Panc1 (cell line): ENCODE data around the gene ZFP3. TPM values are rescaled to one million over a fixed set of nuclear protein-coding genes. Genes with fewer than 3 reads are reported as not detected.
"Not testable (repeated sequence)": the region's sequence is repeated elsewhere in the genome, so short reads cannot be mapped to it uniquely, and the experiment has no call there.

Experiments
- ATAC-seq: fragments of 200-7000 bp; cut with Tn5 transposase; 2 replicates; pipeline ENCODE4 v1.9.1; 2020; ENCODE audit warnings: mild to moderate bottlenecking, moderate library complexity
- BruUV-seq: library from RNA; stranded (reverse); fragments of 400-500 nt; replicated peaks from 2 replicates; lab custom pipeline; 2021; lab: Mats Ljungman, UMichigan
- CTCF ChIA-PET: fragments of 300-600 bp; sonication (Branson Sonifier 250); formaldehyde crosslinking; loops from one replicate; lab custom pipeline; 2022; ENCODE audit warnings: antibody characterized with exemption; lab: Charles Lee
- POLR2A ChIA-PET: fragments of 300-600 bp; sonication (Branson Sonifier 250); formaldehyde crosslinking; loops from one replicate; lab custom pipeline; 2022; ENCODE audit warnings: antibody characterized with exemption; lab: Charles Lee
- DNase-seq: peaks from one replicate; pipeline ENCODE4 v3.0.0-alpha.2; 2010; ENCODE audit warnings: low read depth, low spot score
- H3K27ac ChIP-seq: 2 replicates; pipeline ENCODE4 v1.5.1; 2011; ENCODE audit warnings: mild to moderate bottlenecking, low read length, inconsistent platforms
- H3K27me3 ChIP-seq: fragments of 200-500 bp; sonication (Bioruptor generic); 2 replicates; pipeline ENCODE4 v1.6.0; 2014; ENCODE audit warnings: low read length, inconsistent platforms; ENCODE audit not compliant: control insufficient read depth, insufficient read depth
- H3K36me3 ChIP-seq: fragments of 200-500 bp; sonication (Bioruptor generic); 2 replicates; pipeline ENCODE4 v1.5.1; 2014; ENCODE audit warnings: inconsistent platforms, mild to moderate bottlenecking, low read length, moderate library complexity; ENCODE audit not compliant: control insufficient read depth, insufficient read depth
- H3K4me1 ChIP-seq: 2 replicates; pipeline ENCODE4 v1.5.1; 2011; ENCODE audit warnings: inconsistent platforms, mild to moderate bottlenecking, low read length, moderate library complexity; ENCODE audit not compliant: control insufficient read depth, insufficient read depth
- H3K4me3 ChIP-seq, 2 experiments: 2 replicates each; pipeline ENCODE4 v1.5.1; 2011 to 2012; ENCODE audit warnings: low read depth in 2 of 2, low read length in 2 of 2, mild to moderate bottlenecking in 2 of 2, inconsistent platforms in 1 of 2, moderate library complexity in 1 of 2
- H3K9me3 ChIP-seq: fragments of 200-500 bp; sonication (Bioruptor generic); 2 replicates; pipeline ENCODE4 v1.5.1; 2014; ENCODE audit warnings: low read depth, mild to moderate bottlenecking, inconsistent platforms, low read length, moderate library complexity; ENCODE audit not compliant: control insufficient read depth, insufficient read depth
- CTCF ChIP-seq: fragments of 450-650 bp; IDR thresholded peaks from 2 replicates; pipeline ENCODE4 v1.5.1; 2017; ENCODE audit warnings: mild to moderate bottlenecking
- POLR2AphosphoS5 ChIP-seq: IDR thresholded peaks from 2 replicates; pipeline ENCODE4 v1.6.1; 2012; ENCODE audit warnings: mild to moderate bottlenecking, low read depth, low read length, moderate library complexity
- REST ChIP-seq, 2 experiments: IDR thresholded peaks; 2 replicates each; pipeline ENCODE4 v1.6.1; 2011 to 2012; ENCODE audit warnings: low read depth in 2 of 2, control low read depth in 1 of 2, low read length in 1 of 2, mild to moderate bottlenecking in 1 of 2, moderate library complexity in 1 of 2; ENCODE audit not compliant: insufficient read depth in 1 of 2
- SIN3A ChIP-seq: IDR thresholded peaks from 2 replicates; pipeline ENCODE4 v1.6.1; 2012; ENCODE audit warnings: low read depth, mild to moderate bottlenecking, low read length, moderate library complexity, borderline replicate concordance; ENCODE audit not compliant: insufficient read depth
- TCF7L2 ChIP-seq: IDR thresholded peaks from 2 replicates; pipeline ENCODE4 v1.6.1; 2011; ENCODE audit warnings: mild to moderate bottlenecking, low read depth, low read length, inconsistent platforms
- in situ Hi-C: cut with HindIII; loops from 2 replicates; pipeline ENCODE4 v1.10.0; 2016; ENCODE audit warnings: low sequenced_read_pairs, low pct_unique_long_range_greater_than_20kb
- intact Hi-C: fragments of 100-400 bp; cut with micrococcal nuclease; formaldehyde crosslinking; loops from one replicate; pipeline ENCODE4 v1.10.0; 2022; ENCODE audit not compliant: unreplicated experiment
- total RNA-seq: library from RNA; stranded (reverse); gene quantifications from one replicate; pipeline ENCODE4 v1.2.1, GENCODE V29; 2021; ENCODE audit not compliant: unreplicated experiment

Gene ZFP3
- total RNA-seq, 1 experiment from 2014 or later = not detected

GRCh38 chr17:5133311-5133710, 55.0 kb downstream of the ZFP3 start:
- no peak for ATAC-seq
- in situ Hi-C loops (no loop called here), intact Hi-C loops (no loop called here)
- ChIA-PET CTCF (no interaction called here), POLR2A (no interaction called here)
- Histone ChIP-seq H3K36me3 (no peaks in the 10 kb centered on the region), H3K27me3 (no peaks in the 10 kb centered on the region), H3K9me3 (no peaks in the 10 kb centered on the region), H3K27ac (no peak overlapping the region), H3K4me1 (no peaks in the 10 kb centered on the region), H3K4me3 (no peak overlapping the region)
- no peak for DNase-seq
- no peak for TF ChIP-seq POLR2AphosphoS5
- no peak for TF ChIP-seq TCF7L2
- TF ChIP-seq CTCF = no peak
- TF ChIP-seq REST (IDR thresholded peaks at IDR 0.05; ENCODE audit: insufficient read depth in 1 of 2, low read depth in 2 of 2, low read length in 1 of 2) = no peak
- TF ChIP-seq SIN3A = no peak
- no TSS peak for BruUV-seq

DNA sequence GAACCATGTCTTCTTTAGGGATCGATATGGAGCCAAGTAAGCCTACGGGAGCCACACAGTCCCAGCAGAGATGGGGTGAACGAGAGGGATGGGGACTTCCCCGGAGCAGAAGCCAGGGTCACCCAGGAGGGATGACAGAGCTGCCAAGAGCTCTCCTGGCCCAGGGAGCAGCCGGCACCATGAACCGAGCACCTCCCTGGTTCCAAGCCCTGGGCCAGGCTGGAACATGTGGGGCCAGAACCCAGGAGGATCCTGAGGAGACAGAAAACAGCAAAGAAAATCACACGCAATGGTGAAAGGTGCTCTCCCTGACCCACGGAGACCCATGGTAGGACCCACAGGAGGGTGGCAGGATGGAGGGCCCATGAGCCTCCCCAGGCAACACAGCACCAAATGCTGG, 55.7 kb downstream of the ZFP3 start:
- H3K27me3 ChIP-seq, BruUV-seq, H3K36me3 ChIP-seq, CTCF ChIA-PET, H3K4me1 ChIP-seq, ATAC-seq, POLR2A ChIA-PET, in situ Hi-C loops, DNase-seq, H3K27ac ChIP-seq, H3K4me3 ChIP-seq, H3K9me3 ChIP-seq, intact Hi-C loops: not testable (repeated sequence)

GRCh38 chr17:5134571-5134970, 56.3 kb downstream of the ZFP3 start:
- DNase-seq, CTCF ChIA-PET, H3K9me3 ChIP-seq, in situ Hi-C loops, H3K4me1 ChIP-seq, ATAC-seq, H3K36me3 ChIP-seq, BruUV-seq, H3K27ac ChIP-seq, POLR2A ChIA-PET, H3K4me3 ChIP-seq, intact Hi-C loops, H3K27me3 ChIP-seq: not testable (repeated sequence)

DNA sequence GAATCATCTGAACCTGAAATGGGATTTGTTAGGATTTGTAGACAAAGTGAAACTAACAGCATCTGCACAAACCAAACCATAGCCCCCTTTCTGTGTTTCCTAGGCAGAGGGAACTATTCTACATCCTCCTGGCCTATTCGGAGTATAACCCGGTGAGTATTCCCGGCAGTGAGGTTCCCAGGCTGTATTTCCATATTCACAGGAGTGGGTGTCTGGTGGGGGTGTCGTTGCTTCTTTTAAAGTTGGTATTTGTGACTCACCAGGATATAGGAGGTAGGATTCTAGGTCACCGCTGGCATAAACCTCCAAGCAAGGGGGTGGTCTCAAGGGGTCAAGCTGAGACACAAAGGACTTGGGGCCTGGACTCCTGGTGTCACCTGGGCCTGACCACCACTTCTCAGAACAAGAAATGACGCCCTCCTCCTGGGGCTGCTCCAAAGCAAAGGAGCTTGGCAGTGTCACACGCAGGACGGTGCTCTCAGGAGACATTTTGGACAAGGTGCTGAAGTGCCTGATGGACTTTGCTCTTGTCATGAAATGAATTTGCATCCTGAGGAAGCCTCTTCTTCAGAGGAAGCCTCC, 57.0 kb downstream of the ZFP3 start:
- POLR2A ChIA-PET, BruUV-seq: not testable (repeated sequence)

More for the DNA sequence above, 57.0 kb downstream of the ZFP3 start:
- H3K9me3 ChIP-seq, H3K4me3 ChIP-seq, in situ Hi-C loops, H3K36me3 ChIP-seq, intact Hi-C loops, H3K4me1 ChIP-seq, H3K27me3 ChIP-seq, ATAC-seq, H3K27ac ChIP-seq, CTCF ChIA-PET, DNase-seq: not testable (repeated sequence)
